ENCODE results near the gene AURKB.
"Not testable (repeated sequence)": the region's sequence is repeated elsewhere in the genome, so short reads cannot be mapped to it uniquely, and the experiment has no call there.

AURKB gene

DNA sequence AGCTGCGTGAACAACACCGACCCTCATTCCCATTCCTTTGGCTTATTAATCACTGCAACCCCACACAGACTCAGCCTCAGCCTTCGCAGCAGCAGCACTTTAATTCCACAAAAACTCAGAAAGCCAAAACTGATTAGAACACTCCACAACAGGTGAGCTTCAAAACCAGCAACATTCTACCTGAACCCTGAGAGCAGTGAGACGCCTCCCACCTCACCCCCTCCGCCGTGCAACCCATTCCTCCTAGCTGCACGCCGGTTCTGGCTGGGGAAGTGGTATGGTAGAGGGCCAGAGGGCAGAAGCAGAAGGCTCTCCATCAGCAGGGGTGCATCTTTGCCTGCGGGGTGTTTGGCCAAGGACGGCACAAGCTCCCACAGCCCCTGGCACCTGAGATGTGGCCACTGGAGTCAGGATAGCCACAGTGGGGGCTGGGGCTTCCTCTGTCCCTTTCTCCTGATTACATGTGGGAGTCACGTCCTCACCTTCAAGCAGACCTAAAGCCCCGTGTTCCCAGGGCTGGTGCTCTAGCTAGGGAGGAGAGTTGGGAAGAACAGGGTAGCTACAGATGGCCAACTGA, 22.0 kb downstream of the AURKB start:
- DNase-seq (ENCODE audit: insufficient read length, low spot score) (no peak), FAIRE-seq (no peak)
- no peak for TF ChIP-seq POLR2A (IDR thresholded peaks at IDR 0.05; ENCODE audit: low read depth, low read length)

DNA sequence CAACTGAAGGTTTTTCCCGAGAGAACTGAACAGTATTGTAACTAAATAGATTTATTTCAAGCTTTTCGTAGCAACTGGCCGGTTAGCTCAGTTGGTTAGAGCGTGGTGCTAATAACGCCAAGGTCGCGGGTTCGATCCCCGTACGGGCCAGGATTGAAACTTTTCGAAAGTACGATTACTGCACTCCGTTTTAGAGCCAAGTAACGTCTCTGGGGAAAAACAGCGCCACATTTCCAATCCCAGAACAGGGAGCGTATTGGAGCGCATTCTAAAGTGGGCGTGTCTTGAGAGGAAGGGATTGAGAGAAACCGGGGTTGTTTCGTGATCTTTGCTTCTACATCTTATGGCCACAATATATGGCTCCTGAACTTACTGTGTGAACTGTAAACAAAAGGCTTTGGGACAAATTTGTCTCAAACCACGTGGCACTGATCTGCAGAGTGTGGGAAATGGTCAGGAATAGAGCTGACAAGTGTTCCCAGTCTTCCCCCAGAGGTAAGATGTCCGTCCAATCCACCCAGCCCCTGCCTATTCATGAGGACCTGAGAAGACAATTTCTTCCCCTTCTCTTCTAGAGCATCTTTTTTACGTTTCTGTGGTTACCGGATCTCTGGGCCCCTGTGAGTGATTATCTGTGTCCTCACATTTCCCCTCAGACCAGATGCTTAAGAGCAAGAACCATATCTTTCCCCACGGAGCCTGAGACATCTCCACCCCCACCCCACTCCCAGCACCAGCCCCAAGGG, 22.7 kb downstream of the AURKB start:
- no peak for TF ChIP-seq POLR2A (IDR thresholded peaks at IDR 0.05; ENCODE audit: low read depth, low read length)
- DNase-seq (ENCODE audit: insufficient read length, low spot score) (peak; percentile 76), FAIRE-seq (peak; percentile 78)

DNA sequence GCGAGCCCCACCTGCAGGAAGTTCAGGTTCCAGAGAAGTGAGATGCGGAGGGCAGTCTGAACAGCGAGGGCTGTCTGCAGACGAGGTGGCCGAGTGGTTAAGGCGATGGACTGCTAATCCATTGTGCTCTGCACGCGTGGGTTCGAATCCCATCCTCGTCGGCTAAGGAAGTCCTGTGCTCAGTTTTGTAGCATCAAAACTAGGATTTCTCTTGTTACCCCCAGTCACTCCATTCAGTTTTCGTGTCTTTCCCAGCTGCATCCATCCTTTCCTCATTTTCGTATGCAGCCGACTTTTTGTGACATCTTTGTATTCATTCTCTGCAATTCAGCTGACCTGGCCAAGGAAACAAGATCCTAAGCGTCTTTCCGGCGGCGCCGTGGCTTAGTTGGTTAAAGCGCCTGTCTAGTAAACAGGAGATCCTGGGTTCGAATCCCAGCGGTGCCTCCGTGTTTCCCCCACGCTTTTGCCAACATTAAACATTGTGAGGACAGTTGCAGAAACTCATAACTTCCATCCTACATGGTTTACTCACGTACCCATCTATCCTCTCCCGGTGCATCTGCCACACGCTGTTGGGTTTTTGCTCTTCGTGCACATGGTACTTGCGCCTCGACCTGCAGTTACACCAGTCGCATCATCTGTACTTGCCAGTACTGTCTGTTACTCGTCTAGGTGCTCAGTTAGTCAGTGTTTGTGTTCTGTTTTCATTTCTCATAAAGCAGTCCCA, 23.4 kb downstream of the AURKB start:
- peak; percentile 30 for DNase-seq (ENCODE audit: insufficient read length, low spot score)
- TF ChIP-seq POLR2A (IDR thresholded peaks at IDR 0.05; ENCODE audit: low read depth, low read length) = no peak
- FAIRE-seq = no peak

DNA sequence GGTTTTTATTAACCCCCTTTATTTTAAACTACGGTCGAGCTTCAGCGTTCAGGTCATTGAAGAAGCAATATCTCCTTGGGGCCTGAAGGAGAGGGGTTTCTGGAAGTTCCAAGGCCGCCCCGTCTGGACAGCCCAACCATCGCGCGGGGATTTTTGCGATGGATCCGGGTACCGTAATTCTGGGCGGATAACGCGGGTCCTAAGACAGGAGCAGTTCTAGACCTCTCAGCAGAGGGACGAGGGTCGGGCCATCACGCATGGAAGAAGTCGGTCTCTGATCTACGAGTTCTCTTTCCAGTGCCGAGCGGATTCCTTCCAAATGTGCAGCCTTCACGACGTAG, 24.0 kb downstream of the AURKB start:
- TF ChIP-seq POLR2A (IDR thresholded peaks at IDR 0.05; ENCODE audit: low read depth, low read length) = no peak
- DNase-seq (ENCODE audit: insufficient read length, low spot score) (no peak), FAIRE-seq (no peak)

DNA sequence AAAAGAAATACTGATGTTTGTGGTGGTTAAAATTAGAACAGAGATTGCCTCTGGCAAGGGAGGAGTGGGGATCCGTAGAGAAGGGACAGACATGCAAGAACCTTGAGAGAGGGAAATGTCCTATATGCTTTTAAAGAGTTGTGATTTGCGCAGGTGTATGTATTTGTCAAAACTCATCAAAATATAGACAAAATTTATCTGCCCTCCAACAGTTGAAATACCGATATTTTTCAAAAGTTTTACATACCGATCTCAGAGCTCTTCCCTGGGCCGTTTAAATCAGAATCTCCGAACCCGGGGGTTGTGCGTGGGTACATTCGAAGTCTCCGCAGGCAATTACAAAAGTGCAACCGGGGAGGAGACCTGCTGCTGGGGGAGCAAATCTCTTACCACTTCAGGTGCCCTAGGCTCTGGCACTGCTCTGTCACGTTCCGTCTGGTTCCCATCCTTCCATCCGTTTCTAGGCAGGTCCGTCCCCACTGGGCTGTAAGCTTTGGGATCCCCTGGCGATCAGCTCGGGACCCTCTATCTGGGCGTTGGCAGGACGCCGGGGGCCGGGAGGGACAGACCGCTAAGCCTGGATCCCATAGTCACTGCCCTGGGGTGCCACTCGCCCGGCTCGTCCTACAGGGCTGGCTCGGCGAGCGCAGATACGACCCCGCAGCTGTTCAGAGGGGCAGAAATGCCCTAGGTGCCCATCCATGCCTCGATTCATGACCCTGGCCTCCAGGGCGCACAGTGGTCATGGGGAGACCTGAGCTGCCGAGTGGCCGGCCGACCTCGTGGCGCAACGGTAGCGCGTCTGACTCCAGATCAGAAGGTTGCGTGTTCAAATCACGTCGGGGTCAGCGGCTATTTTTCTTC, 24.6 kb downstream of the AURKB start:
- DNase-seq (ENCODE audit: insufficient read length, low spot score) (no peak), FAIRE-seq (no peak)
- no peak for TF ChIP-seq POLR2A (IDR thresholded peaks at IDR 0.05; ENCODE audit: low read depth, low read length)

DNA sequence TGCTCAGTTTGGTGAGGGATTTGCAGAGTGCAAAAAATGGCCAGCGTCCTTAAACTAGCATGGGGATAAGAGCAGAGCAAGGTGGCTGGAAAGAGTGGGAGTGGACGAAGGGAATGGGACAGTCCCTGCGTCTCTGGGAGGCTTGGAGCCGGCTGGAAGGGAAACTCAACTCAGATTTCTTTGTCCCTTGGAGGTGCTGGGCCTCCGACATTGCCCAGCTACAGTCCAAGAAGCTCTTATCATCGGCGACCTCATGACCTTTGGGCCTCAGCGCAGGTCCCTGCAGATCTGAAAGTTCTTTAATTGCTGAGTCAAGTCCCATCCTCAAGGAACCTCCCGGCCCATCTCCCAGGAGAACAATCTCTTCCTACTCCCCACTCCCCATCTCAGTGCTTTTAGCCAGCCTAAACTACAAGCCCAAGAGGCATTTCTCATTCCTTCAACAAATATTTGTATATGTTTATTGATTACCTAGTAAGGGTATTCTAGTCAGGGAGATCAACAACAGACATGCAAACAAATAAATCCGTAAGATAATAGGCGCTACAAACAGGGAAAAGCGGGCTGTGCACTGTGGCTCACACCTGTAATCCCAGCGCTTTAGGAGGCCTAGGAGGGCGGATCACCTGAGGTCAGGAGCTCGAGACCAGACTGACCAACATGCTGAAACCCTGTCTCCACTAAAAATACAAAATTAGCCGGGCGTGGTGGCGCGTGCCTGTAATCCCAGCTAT, 33.2 kb downstream of the AURKB start:
- no peak for TF ChIP-seq POLR2A (IDR thresholded peaks at IDR 0.05; ENCODE audit: low read depth, low read length)
- DNase-seq (ENCODE audit: insufficient read length, low spot score) (no peak), FAIRE-seq (no peak)

DNA sequence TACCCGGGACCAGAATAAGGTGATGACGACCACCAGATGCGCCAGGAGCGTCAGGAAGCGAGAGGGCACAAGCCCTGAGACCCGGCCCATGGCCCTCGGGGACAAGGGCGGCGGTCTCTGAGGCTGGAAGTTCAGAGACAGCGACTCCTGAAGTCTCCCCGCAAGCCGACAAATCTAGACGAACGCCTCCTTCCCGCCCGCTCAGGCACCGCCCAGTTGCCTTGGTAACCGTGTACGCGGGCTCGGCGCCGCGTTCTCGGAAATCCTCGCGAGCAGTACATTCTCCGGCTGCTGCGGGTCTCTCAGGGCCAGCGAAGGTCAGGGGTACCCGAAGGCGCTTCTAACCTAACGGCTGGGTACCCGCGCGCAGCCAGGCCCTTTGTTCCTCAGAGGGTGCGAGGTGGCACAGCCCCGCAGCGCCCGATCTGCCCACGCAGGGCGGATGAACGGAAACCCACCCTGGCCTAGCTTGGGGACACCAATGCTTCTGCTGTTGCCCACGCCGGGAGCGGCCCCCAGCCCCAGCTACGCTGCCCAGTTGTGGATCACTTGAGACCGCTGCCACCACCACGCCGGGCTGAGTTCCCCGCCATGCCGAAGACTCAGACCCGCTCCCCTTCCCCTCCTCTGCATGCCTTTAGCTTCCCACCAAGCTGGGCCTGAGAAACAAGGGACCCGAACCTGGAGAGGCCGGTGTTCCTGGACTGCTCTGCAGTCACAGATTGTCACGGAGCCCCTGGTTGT, 34.0 kb downstream of the AURKB start, which contains the start of gene TMEM107:
Gene TMEM107 (minus strand): TSS at position 184 of the 744 bp plus-strand sequence. CDS start 94 bp downstream, at position 90.
- DNase-seq (ENCODE audit: insufficient read length, low spot score) = no peak
- FAIRE-seq = no peak
- peak; percentile 68 for TF ChIP-seq POLR2A (IDR thresholded peaks at IDR 0.05; ENCODE audit: low read depth, low read length)

DNA sequence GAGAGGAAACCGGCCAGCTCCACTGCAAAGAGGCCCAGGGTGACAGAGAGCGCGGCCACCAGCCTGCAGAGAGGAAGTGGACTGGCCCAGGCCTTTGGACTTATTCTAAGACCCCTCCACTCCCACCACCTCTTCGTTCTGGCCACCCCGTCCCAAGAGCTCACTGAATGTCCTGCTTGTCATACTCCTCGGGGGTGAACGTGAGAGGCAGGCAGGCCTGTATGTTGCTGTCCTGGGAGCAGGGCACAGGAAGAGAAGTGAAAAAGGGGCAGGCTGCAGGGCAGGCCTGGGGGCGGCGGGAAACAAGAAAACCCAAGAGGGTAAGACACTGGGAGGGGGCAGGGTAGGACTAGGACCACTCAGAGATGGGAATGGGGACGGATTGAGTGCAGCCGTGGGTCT, 34.6 kb downstream of the AURKB start:
- TF ChIP-seq POLR2A (IDR thresholded peaks at IDR 0.05; ENCODE audit: low read depth, low read length) = no peak
- no peak for DNase-seq (ENCODE audit: insufficient read length, low spot score)

DNA sequence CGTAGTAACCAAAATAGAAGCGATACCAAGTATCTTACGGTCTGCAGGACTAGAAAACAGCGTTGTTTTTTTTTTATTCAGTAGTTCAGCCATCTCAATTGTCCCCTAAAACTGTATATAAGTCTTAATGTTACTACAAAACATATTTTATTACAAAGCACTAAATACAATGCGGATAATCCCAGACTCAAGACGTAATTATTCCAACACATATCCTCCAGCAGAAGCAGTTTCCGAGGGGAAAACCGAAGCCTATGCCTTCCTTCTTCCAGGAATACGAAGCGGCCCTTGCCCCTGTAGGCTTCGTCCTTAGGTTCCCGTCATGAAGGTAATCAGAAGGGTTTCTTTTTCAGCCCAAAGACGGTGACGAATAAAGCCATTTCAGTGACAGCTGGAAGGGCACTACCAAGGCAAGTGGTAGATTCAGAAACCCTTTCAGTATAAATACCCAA, 36.5 kb downstream of the AURKB start:
- FAIRE-seq (no peak), DNase-seq (ENCODE audit: insufficient read length, low spot score) (no peak)
- TF ChIP-seq POLR2A (IDR thresholded peaks at IDR 0.05; ENCODE audit: low read depth, low read length) = no peak

More for the DNA sequence above, 34.6 kb downstream of the AURKB start:
- no peak for FAIRE-seq

DNA sequence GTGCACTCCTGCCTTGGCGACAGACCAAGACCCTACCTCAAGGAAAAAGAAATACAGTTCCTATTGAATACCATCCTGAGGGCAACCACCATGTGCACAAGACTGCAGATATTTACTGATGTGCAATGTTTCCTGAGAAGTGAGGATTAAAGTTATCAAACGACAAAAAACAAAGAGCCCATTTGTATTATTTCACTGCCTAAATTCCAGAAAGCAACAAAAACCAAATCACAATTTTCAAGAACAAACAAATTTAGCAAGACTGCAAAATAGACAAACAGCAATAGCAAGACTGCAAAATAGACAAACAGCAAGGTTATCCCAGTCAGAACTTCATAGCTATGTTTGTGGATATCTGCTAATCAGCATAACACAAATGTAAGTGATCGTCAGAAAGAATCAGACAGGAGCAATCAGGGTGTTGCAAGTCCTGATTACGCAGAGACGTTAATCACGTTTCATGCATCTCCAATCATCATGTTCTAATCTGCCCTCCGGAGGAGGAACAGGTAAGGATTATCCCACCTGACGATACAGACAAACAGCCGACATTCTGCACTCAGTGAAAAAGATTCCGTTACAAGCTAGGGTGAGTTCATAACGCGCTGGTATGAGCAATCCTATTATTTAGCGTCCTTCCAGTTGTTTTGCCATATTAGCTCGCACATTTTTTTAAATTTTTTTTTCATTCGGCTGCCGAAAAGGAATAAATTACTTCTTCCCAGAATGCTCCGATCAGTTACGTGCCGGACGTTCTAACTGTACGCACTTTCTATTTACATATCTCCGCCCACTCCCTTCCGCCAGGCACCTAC, 37.1 kb downstream of the AURKB start:
- DNase-seq (ENCODE audit: insufficient read length, low spot score) = no peak
- TF ChIP-seq POLR2A (IDR thresholded peaks at IDR 0.05; ENCODE audit: low read depth, low read length) = peak; percentile 100
- FAIRE-seq = peak; percentile 64

DNA sequence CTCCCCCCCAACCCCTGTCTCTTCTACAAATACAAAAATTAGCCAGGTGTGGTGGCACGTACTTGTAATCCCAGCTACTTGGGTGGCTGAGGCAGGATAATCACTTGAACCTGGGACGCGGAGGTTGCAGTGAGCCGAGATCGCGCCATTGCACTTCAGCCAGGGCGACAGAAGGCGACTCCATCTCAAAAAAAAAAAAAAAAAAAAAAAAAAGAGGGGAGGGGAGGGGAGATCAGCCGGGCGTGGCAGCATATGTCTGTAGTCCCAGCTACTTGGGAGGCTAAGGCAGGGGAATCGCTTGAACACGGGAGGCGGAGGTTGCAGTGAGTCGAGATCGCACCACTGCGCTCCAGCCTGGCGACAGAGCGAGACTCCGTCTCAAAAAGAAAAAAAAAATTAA, 40.2 kb downstream of the AURKB start:
- FAIRE-seq; DNase-seq (ENCODE audit: insufficient read length, low spot score): not testable (repeated sequence)

DNA sequence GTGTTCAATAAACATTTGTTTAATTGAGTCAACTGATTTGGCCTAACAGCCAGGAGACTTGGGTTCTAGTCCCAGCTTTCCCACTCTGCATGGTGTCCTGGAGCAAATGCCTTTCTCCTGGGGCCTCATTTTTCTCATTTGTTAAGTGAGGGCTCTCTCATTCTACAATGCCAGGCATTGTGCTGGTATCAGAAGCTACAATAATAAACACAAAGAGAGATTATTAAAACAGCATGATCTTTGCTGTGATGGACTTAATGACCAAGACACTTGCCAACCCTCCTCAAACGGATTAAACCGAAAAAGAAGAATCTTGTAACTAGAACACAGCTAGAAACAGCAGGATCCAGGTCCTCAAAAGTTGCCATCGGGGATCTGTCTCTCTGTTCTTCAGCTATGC, 42.8 kb downstream of the AURKB start:
- no peak for FAIRE-seq
- DNase-seq (ENCODE audit: insufficient read length, low spot score) = no peak
- no peak for TF ChIP-seq POLR2A (IDR thresholded peaks at IDR 0.05; ENCODE audit: low read depth, low read length)

Measured in H54 (cell line).